BE2C (cell line): ENCODE results near the gene OPCML.

ENCODE experiments used
- DNase-seq: peaks from one replicate; pipeline ENCODE4 v3.0.0-alpha.2; 2020
- H3K27me3 ChIP-seq: fragments of 250-450 bp; sonication (Bioruptor Pico); 2 replicates; pipeline ENCODE4 v1.5.1; 2020; ENCODE audit warnings: mild to moderate bottlenecking
- H3K36me3 ChIP-seq: fragments of 250-450 bp; sonication (Bioruptor Pico); 2 replicates; pipeline ENCODE4 v1.5.1; 2020; ENCODE audit warnings: mild to moderate bottlenecking
- H3K4me1 ChIP-seq: fragments of 250-450 bp; sonication (Bioruptor Pico); 2 replicates; pipeline ENCODE4 v1.5.1; 2020
- H3K4me3 ChIP-seq: 2 replicates; pipeline ENCODE4 v1.5.1; 2011; ENCODE audit warnings: low read depth, low read length
- H3K9me3 ChIP-seq: fragments of 250-450 bp; sonication (Bioruptor Pico); 2 replicates; pipeline ENCODE4 v1.5.1; 2020
- TF ChIP-seq, protein P1 (sequence below): IDR thresholded peaks from 2 replicates; pipeline ENCODE4 v1.5.1; 2012; ENCODE audit warnings: mild to moderate bottlenecking, low read depth, low read length

Gene OPCML

DNA sequence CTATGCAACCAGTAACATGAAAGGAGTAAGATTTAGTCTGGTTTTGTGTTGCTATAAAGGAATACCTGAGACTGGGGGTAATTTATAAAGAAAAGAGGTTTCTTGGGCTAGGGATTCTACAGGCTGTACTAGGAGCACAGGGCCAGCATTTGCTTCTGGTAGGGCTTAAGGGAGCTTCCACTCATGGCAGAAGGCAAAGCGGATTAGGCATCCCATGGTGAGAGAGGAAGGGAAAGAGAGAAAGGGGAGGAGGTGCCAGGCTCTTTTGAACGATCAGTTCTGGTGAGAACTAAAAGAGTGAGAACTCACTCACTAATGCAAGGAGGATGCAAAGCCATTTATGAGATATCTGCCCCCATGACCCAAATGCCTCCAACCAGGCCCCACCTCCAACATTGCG, 283.2 kb downstream of the OPCML start:
- no peaks in the 10 kb centered on the region for H3K36me3 ChIP-seq
- no peak for DNase-seq
- H3K4me1 ChIP-seq: no peaks in the 10 kb centered on the region
- TF ChIP-seq, protein P1, sequence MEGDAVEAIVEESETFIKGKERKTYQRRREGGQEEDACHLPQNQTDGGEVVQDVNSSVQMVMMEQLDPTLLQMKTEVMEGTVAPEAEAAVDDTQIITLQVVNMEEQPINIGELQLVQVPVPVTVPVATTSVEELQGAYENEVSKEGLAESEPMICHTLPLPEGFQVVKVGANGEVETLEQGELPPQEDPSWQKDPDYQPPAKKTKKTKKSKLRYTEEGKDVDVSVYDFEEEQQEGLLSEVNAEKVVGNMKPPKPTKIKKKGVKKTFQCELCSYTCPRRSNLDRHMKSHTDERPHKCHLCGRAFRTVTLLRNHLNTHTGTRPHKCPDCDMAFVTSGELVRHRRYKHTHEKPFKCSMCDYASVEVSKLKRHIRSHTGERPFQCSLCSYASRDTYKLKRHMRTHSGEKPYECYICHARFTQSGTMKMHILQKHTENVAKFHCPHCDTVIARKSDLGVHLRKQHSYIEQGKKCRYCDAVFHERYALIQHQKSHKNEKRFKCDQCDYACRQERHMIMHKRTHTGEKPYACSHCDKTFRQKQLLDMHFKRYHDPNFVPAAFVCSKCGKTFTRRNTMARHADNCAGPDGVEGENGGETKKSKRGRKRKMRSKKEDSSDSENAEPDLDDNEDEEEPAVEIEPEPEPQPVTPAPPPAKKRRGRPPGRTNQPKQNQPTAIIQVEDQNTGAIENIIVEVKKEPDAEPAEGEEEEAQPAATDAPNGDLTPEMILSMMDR: no peak
- H3K4me3 ChIP-seq: no peak overlapping the region
- H3K9me3 ChIP-seq: no peaks in the 10 kb centered on the region
- no peaks in the 10 kb centered on the region for H3K27me3 ChIP-seq

DNA sequence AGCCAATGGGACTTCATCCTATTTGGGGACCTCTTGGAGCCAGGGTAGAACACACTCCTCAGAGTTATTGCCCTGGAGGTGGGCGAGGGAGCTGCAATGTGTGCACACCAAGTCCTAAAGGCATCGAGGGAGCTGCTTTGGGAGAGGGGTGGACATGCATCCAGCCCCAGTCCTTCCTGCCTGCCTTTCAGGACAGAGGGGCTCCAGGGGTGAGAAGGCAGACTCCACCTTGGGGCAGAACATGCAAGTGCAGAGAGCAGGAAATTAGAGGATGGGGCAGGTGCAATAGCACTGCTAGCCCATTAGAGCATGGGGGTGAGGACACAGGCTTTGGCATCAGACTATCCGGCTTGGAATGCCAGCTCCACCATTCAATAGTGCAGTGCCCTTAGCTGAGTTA, 288.5 kb downstream of the OPCML start:
- DNase-seq: no peak
- no peaks in the 10 kb centered on the region for H3K4me1 ChIP-seq
- TF ChIP-seq, protein P1: no peak
- no peak overlapping the region for H3K4me3 ChIP-seq
- H3K9me3 ChIP-seq: no peaks in the 10 kb centered on the region
- H3K27me3 ChIP-seq: no peaks in the 10 kb centered on the region; the same call in 1 of the 2 replicates
- no peaks in the 10 kb centered on the region for H3K36me3 ChIP-seq

DNA sequence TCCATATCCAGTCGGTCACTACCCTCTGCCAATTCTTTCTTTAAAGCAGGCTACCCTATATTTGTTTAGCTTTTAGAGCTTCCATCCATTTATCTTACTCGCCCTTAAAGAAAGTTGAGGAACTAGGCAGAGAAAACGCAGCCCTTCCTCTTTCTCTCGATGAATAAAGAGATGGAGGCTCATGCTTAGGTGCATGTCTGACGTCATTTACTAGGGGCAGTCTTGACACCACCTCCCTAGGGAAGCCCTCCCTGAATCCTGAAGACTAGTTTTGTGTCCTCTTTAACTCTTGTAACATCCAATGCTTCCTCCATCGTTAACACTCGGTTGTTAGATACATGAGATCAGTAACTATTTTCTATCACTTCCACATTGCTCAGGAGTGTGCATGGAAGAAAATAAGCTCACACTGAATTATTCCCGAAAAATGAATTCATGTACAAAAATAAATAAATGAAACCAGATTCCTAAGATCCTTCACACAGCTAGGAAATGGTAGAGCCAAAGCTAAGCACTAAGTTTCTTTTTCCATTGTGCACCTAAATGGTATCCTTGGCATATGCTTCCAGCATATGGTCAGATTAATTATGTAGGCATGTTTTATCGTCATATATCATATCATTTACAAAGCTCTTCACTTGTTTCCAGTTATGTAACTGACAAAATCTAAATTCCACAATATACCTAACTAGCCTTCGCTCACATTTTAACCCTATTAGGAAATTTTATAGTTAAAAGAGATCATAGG, 291.2 kb downstream of the OPCML start:
- no peak overlapping the region for H3K4me3 ChIP-seq
- no peaks in the 10 kb centered on the region for H3K4me1 ChIP-seq
- TF ChIP-seq, protein P1: no peak
- H3K9me3 ChIP-seq: no peaks in the 10 kb centered on the region
- no peak for DNase-seq
- H3K36me3 ChIP-seq: no peaks in the 10 kb centered on the region
- H3K27me3 ChIP-seq: no peaks in the 10 kb centered on the region; the same call in 1 of the 2 replicates

DNA sequence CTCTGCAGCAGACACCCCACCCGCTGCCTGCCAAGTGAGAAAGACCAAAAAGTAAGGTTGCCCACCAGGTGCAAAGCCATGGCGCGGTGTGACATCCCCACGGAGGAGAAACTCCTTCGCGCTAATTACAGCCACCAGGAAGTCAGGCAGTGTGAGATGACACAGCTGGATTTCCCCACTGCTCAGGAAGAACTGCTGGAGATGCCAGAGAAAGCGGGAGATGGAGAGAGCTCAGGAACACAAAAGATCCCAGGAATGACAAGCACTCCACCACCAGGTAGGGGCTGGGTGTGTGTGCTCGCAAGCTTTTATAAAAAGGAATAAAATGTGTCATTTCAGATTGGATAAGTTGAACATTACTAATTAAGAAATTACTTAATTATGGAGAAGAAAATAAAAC, 292.7 kb downstream of the OPCML start:
- no peak overlapping the region for H3K4me3 ChIP-seq
- no peaks in the 10 kb centered on the region for H3K36me3 ChIP-seq
- TF ChIP-seq, protein P1: no peak
- no peaks in the 10 kb centered on the region for H3K9me3 ChIP-seq
- DNase-seq: no peak
- H3K27me3 ChIP-seq: peaks cover 4% of the 10 kb centered on the region; the same call in 1 of the 2 replicates
- no peaks in the 10 kb centered on the region for H3K4me1 ChIP-seq

DNA sequence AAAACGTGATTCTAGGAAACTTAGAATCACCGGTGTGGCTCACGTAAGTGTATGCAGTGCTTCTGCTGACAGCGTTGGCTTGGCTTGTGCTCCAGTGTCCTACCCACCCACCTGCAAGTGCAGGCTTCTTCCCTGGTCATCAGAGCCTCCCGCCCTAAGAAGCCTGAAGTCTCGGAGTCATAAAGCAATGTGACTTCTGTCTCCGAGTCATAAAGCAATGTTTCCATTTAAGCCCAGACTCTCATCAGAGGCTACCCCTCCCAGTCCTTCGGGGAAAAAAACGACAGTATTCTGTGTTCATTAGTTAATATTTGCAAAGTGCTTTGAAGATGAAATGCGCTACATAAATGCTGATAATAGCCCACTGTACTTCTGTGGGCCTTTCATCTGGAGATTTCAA, 293.8 kb downstream of the OPCML start:
- TF ChIP-seq, protein P1: no peak
- H3K27me3 ChIP-seq: peaks cover 4% of the 10 kb centered on the region; the same call in 1 of the 2 replicates

DNA sequence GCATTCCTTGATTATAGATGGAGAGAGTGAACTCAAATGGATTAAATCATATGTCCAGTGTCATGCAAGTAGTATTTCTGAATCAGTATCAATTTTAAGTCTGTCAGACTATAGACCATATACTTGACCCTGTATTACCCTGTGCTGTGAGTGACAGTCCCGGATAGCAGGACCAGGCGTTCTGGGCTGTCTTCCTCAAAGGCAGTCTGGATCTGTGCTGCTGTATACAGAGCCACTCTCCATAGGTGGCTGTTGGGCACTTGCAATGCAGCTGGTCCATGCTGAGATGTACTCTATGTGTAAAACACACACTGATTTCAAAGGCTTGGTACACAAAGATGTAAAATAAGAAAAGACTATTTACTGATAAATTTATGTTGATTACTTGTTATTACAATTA, 294.3 kb downstream of the OPCML start:
- Histone ChIP-seq H3K4me3 (no peak overlapping the region), H3K9me3 (no peaks in the 10 kb centered on the region), H3K4me1 (no peaks in the 10 kb centered on the region), H3K27me3 (peaks cover 4% of the 10 kb centered on the region; the same call in 1 of the 2 replicates), H3K36me3 (no peaks in the 10 kb centered on the region)
- DNase-seq: no peak
- TF ChIP-seq, protein P1: no peak

More for the DNA sequence above, 293.8 kb downstream of the OPCML start:
- DNase-seq: no peak
- Histone ChIP-seq H3K36me3 (no peaks in the 10 kb centered on the region), H3K4me1 (no peaks in the 10 kb centered on the region), H3K4me3 (no peak overlapping the region), H3K9me3 (no peaks in the 10 kb centered on the region)
